Measurements from ENCODE around the gene UBR4. TPM values are rescaled to one million over a fixed set of nuclear protein-coding genes. Genes with fewer than 3 reads are reported as not detected.

UBR4 gene
- total RNA-seq, 1 experiment from 2014 or later, result 126 TPM

GRCh38 chr1:19045898-19046880 is 163.9 kb downstream of the UBR4 start:
- Histone ChIP-seq H3K9me3 (ENCODE audit: control insufficient read depth, insufficient read depth, low read depth, low read length) (no peaks in the 10 kb centered on the region), H3K4me3 (ENCODE audit: low read depth in 2 of 2, low read length in 2 of 2) (no peak overlapping the region), H3K36me3 (ENCODE audit: control insufficient read depth, insufficient read depth, low read length) (no peaks in the 10 kb centered on the region), H3K27me3 (ENCODE audit: control insufficient read depth, insufficient read depth, low read length) (no peaks in the 10 kb centered on the region), H3K4me1 (ENCODE audit: control insufficient read depth, insufficient read depth, low read length) (peaks cover 4% of the 10 kb centered on the region; the same call in 1 of the 2 replicates), H3K27ac (ENCODE audit: low read length) (no peak overlapping the region)
- TF ChIP-seq, protein P1, sequence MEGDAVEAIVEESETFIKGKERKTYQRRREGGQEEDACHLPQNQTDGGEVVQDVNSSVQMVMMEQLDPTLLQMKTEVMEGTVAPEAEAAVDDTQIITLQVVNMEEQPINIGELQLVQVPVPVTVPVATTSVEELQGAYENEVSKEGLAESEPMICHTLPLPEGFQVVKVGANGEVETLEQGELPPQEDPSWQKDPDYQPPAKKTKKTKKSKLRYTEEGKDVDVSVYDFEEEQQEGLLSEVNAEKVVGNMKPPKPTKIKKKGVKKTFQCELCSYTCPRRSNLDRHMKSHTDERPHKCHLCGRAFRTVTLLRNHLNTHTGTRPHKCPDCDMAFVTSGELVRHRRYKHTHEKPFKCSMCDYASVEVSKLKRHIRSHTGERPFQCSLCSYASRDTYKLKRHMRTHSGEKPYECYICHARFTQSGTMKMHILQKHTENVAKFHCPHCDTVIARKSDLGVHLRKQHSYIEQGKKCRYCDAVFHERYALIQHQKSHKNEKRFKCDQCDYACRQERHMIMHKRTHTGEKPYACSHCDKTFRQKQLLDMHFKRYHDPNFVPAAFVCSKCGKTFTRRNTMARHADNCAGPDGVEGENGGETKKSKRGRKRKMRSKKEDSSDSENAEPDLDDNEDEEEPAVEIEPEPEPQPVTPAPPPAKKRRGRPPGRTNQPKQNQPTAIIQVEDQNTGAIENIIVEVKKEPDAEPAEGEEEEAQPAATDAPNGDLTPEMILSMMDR (IDR thresholded peaks at IDR 0.05), result no peak
- TF ChIP-seq POLR2AphosphoS5 (IDR thresholded peaks at IDR 0.05; ENCODE audit: low read depth, low read length) (no peak), REST (IDR thresholded peaks at IDR 0.05; ENCODE audit: insufficient read depth in 1 of 2, low read depth in 2 of 2, low read length in 1 of 2) (no peak), SIN3A (IDR thresholded peaks at IDR 0.05; ENCODE audit: borderline replicate concordance, insufficient read depth, low read depth, low read length) (no peak), TCF7L2 (IDR thresholded peaks at IDR 0.05; ENCODE audit: low read depth, low read length) (no peak)
- DNase-seq (ENCODE audit: low read depth, low spot score) (no peak), ATAC-seq (0 out of 2 replicates have a peak, but pooled peaks have one; percentile 32)
- BruUV-seq (replicated peaks), result no TSS peak
- intact Hi-C loops (cut with micrococcal nuclease; ENCODE audit: unreplicated experiment) (no loop called here), in situ Hi-C loops (cut with HindIII; ENCODE audit: low pct_unique_long_range_greater_than_20kb, low sequenced_read_pairs) (no loop called here)
- ChIA-PET POLR2A (interaction anchor here (1.1 kb wide), 1 partner anchor 10 kb away, joined by 3 read pairs; no protein-coding TSS in a partner anchor), CTCF (no interaction called here)

- Histone ChIP-seq H3K27ac (ENCODE audit: low read length) (no peak overlapping the region), H3K36me3 (ENCODE audit: control insufficient read depth, insufficient read depth, low read length) (no peaks in the 10 kb centered on the region), H3K4me1 (ENCODE audit: control insufficient read depth, insufficient read depth, low read length) (no peaks in the 10 kb centered on the region; the same call in 1 of the 2 replicates), H3K4me3 (ENCODE audit: low read depth in 2 of 2, low read length in 2 of 2) (no peak overlapping the region), H3K9me3 (ENCODE audit: control insufficient read depth, insufficient read depth, low read depth, low read length) (no peaks in the 10 kb centered on the region), H3K27me3 (ENCODE audit: control insufficient read depth, insufficient read depth, low read length) (no peaks in the 10 kb centered on the region)
- TF ChIP-seq SIN3A (IDR thresholded peaks at IDR 0.05; ENCODE audit: borderline replicate concordance, insufficient read depth, low read depth, low read length) (no peak), TCF7L2 (IDR thresholded peaks at IDR 0.05; ENCODE audit: low read depth, low read length) (no peak)
- no peak for DNase-seq (ENCODE audit: low read depth, low spot score)
- in situ Hi-C loops (cut with HindIII; ENCODE audit: low pct_unique_long_range_greater_than_20kb, low sequenced_read_pairs) (no loop called here), intact Hi-C loops (cut with micrococcal nuclease; ENCODE audit: unreplicated experiment) (no loop called here)
- BruUV-seq (replicated peaks), result no TSS peak
- CTCF ChIA-PET, result no interaction called here
- ATAC-seq, result no peak
- POLR2A ChIA-PET, result no interaction called here
Observed at GRCh38 chr1:19044975-19045831, 164.9 kb downstream of the UBR4 start.

Data from Panc1 (cell line).